NCI-H2171 treated with DMSO at 0.1 percent for 48 hours (cell line): ENCODE results near the gene RPS10.

Source experiments
- DNase-seq: peaks from one replicate; lab custom pipeline; 2025; lab: John Stamatoyannopoulos, UW

The RPS10 gene

DNA sequence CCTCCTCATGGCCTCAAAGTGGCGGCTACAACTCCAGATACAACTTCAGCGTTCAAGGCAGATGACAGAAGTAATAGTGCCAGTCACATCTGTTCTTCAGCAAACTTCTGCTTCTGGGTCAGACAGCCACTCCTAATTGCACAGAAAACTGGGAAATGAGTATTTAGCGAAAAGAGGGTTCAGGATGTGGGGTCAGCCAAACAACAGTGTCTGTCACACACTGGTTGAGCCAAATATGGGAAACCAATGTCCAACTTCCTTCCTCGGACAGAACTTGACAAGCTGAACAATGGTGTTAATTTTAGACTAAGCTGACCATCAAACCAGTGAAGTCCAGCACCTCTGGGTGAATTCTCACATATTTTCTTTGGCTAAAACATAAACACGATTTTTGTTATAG lies 55.5 kb downstream of the RPS10 start:
- DNase-seq, result no peak

GRCh38 chr6:34369385-34369784 lies 56.5 kb downstream of the RPS10 start:
- DNase-seq, result no peak
